HG02981 (cell line): ENCODE results near the gene AFAP1.
"Not testable (repeated sequence)": the region's sequence is repeated elsewhere in the genome, so short reads cannot be mapped to it uniquely, and the experiment has no call there.

Source experiments
- ATAC-seq: cut with Tn5 transposase; IDR thresholded peaks from one replicate; pipeline ENCODE4 v1.9.1; 2021; ENCODE audit warnings: mild to moderate bottlenecking, moderate library complexity; ENCODE audit not compliant: unreplicated experiment

AFAP1 gene

GRCh38 chr4:7947927-7948326, 8.3 kb upstream of the AFAP1 start:
- no peak for ATAC-seq

- ATAC-seq: no peak
Measured at GRCh38 chr4:7945709-7946380, 6.2 kb upstream of the AFAP1 start.

DNA sequence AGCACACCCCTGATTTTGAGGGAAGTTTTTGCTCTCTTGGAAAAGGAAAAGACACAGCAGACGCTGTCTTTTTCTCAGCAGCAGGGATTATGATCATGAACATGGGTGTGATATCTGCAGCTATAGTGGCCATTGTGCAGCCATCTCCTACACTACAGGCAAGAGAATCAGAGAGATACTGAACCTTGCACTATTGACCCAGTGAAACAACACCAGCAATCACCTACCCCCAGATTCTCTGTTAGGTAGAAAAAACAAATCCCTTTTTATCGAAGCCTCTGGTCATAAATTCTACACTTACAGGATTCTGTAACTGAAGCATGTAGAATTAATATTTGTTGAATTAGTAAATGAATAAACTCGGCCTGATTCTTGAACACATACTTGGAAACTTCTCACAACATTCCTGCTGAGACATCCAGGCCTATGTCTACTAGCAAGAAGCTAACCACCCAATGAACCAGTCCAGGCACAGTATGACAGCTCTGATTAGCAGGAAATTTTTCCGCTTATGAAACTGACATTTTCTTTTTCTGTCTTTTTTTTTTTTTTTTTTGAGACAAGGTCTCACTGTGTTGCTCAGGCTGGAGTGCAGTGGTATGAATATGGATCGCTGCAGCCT, 5.0 kb upstream of the AFAP1 start:
- no peak for ATAC-seq

DNA sequence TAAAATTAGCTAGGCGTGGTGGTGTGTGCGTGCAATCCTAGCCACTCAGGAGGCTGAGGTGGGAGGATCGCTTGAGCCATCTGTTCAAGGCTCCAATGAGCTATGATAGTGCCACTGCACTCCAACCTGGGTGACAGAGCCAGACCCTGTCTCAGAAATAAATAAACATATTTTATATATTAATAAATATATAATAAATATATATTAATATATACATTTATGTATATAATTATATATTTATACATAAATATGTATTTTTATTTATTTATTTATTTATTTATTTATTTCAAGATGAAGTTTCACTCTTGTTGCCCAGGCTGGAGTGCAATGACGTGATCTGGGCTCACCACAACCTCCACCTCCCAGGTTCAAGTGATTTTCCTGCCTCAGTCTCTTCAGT, 4.0 kb upstream of the AFAP1 start:
- ATAC-seq: not testable (repeated sequence)

GRCh38 chr4:7943211-7943610, 3.5 kb upstream of the AFAP1 start:
- ATAC-seq: no peak

DNA sequence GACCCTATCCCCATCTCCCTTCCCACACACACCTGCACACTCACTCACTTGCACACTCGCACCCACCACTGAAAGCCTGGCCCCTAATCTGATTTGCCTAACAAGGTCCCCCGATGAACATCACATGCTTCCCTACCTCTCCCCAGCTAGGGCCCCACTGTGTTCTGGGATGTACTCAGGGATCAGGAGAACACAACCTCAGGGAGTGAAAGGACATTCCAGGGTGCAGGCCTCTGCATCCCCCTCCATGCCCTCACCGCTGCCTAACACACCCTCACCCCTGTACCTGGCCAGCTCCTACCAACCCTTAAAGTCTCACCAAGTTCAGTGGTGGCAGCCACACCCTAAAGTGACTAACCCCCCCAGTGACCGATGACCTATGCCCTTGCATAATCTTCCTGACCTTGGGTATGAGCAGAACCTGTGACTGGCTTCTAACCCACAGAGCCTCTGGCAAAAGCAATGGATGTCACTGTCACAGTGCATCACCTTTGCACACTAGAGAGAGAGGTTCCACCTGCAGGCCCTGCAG, 2.4 kb upstream of the AFAP1 start:
- ATAC-seq: no peak

DNA sequence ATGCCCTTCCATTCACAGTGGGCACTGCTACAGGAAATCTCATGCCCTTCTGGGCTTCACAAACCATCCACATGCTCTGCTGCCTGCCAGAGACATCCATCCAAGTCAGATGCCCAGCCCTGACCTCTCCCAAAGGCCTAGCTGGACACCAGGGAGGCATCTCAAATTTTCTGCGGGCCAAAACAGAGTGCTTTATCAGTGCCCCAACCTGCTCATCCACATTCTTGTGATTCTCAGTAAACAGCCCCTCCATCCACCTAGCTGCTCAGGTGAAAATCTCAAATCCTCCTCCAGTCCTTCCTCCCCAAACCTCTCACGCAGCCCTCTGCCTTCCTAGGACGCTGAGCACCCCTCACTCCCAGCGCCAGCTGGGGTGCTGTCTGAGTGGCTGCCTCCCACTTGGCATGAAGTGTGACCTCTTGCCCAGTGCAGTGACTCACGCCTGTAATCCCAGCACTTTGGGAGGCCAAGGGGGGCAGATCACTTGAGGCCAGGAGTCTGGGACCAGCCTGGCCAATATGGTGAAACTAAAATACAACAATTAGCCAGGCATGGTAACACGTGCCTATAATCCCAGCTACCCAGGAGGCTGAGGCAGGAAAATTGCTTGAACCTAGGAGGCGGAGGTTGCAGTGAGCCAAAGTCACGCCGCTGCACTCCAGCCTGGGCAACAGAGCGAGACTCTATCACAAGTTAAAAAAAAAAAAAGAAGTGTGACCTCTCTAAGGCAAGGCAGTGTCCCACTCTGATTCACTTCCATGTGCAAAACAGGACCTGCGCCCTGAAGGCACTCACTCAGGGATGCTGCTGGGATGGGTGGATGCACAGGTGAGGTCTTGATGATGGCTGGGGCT, 1.7 kb upstream of the AFAP1 start:
- no peak for ATAC-seq

GRCh38 chr4:7938609-7939376, 868 bp downstream of the AFAP1 start:
- ATAC-seq: no peak

GRCh38 chr4:7938266-7938608, 1.4 kb downstream of the AFAP1 start:
- no peak for ATAC-seq

GRCh38 chr4:7937006-7937405, 2.7 kb downstream of the AFAP1 start:
- no peak for ATAC-seq

GRCh38 chr4:7933651-7934510, 5.8 kb downstream of the AFAP1 start:
- no peak for ATAC-seq

DNA sequence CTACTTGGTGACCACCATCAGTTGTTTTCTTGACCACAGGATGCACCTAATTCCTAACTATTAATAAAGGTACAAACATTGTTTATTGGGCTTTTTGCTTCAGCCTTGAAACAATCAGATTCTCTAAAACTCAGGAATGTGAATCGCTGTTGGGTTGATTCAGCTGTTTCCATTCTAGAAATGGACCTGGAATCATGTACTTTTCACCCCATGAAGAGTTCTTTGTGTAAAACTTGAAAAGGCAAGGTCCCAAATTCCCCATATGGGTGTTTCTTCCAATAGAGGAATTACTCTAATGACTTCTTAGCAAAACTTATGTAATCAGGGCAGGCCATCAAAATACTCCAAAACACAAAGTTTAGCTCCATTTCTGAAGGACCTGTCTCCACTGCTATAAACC, 7.4 kb downstream of the AFAP1 start:
- no peak for ATAC-seq

GRCh38 chr4:7929118-7929951, 10.3 kb downstream of the AFAP1 start:
- ATAC-seq: no peak

GRCh38 chr4:7928711-7929110, 10.9 kb downstream of the AFAP1 start:
- no peak for ATAC-seq

GRCh38 chr4:7926822-7927221, 12.8 kb downstream of the AFAP1 start:
- no peak for ATAC-seq

GRCh38 chr4:7924570-7924969, 15.1 kb downstream of the AFAP1 start:
- ATAC-seq: no peak

DNA sequence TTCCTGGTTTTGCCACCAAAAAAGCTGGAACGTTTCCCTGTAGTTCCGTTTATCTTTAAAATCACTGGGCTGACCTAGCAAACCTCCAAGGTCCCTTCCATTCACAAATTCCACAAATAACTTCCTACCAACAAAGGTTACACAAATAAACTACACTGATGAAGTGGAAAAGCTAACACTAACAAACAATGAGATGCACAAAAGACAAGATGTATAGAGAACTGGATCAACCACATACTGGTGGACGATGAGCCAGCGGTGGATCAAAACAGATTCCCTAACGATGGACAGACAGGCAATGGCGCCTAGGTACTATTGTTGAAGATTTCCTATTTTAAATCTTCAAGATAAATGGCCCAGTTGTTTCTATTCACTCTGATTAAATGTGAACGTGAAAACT, 15.5 kb downstream of the AFAP1 start:
- no peak for ATAC-seq

GRCh38 chr4:7922466-7922865, 17.2 kb downstream of the AFAP1 start:
- no peak for ATAC-seq

DNA sequence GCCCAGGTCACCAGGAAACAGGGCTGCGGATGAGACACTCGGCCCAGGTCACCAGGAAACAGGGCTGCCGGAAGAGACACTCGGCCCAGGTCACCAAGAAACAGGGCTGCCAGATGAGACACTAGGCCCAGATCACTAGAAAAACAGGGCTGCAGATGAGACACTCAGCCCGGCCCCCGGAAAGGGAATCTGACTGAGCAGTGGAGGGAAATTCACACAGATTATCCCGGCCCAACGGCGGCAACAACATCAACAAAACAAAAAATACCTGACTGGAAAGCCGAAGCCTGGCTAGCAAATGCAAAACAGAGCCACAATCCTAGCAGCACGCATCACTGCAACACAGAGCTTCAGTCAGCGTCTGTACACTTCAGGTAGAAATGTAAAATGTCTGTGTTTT, 20.7 kb downstream of the AFAP1 start:
- ATAC-seq: no peak
